HepG2 (cell line): ENCODE results near the gene GIPC2. TPM values are rescaled to one million over a fixed set of nuclear protein-coding genes. Genes with fewer than 3 reads are reported as not detected.
A peak's percentile ranks its signal among the peaks of the same experiment; 100 is the strongest.

Experiments
- ATAC-seq: fragments of 200-7000 bp; cut with Tn5 transposase; 3 replicates; pipeline ENCODE4 v1.9.1; 2020; ENCODE audit warnings: mild to moderate bottlenecking, moderate library complexity
- Bru-seq: library from RNA; stranded (reverse); fragments of 400-500 nt; gene quantifications from one replicate; lab custom pipeline; 2021; lab: Mats Ljungman, UMichigan
- BruChase-seq, 2 experiments: library from RNA; stranded (reverse); fragments of 400-500 nt; gene quantifications; one replicate each; lab custom pipeline; 2021; lab: Mats Ljungman, UMichigan
- BruUV-seq: library from RNA; stranded (reverse); fragments of 400-500 nt; replicated peaks from 2 replicates; lab custom pipeline; 2021; lab: Mats Ljungman, UMichigan
- CTCF ChIA-PET: fragments of 300-600 bp; formaldehyde crosslinking; extraction: SDS; loops from one replicate; lab custom pipeline; 2021; ENCODE audit warnings: low total read pairs, inconsistent platforms, low intra/inter-chr PET ratio; lab: Yijun Ruan, JAX
- POLR2A ChIA-PET: fragments of 350-600 bp; sonication (Branson Sonifier 250); formaldehyde crosslinking; loops from one replicate; lab custom pipeline; 2020; ENCODE audit warnings: antibody characterized with exemption, inconsistent platforms; lab: Yijun Ruan, JAX
- DNase-seq: peaks from one replicate; pipeline ENCODE4 v3.0.0-alpha.2; 2015; ENCODE audit warnings: low spot score
- FAIRE-seq: peaks from 3 replicates; lab custom pipeline; 2011; peaks lifted over from hg19 to GRCh38; lab: Jason Lieb, UNC
- H2AFZ ChIP-seq: one replicate; pipeline ENCODE4 v1.6.1; 2011; ENCODE audit warnings: low read length, inconsistent platforms
- H3K27ac ChIP-seq: fragments of 300-600 bp; 3 replicates; pipeline ENCODE4 v1.8.0; 2011; ENCODE audit warnings: mixed run types, mild to moderate bottlenecking, mixed read lengths, low read length, inconsistent platforms; ENCODE audit not compliant: insufficient read depth; ENCODE audit errors: extremely low read length
- H3K27me3 ChIP-seq, 2 experiments: fragments of 200-600 bp in 1 of 2; 2 replicates in 1 of 2; 3 replicates in 1 of 2; pipeline versions ENCODE4 v1.6.0 to v1.8.0; 2011; ENCODE audit warnings: low read length in 2 of 2, mild to moderate bottlenecking in 2 of 2, moderate library complexity in 2 of 2, inconsistent platforms in 1 of 2; ENCODE audit not compliant: insufficient read depth in 2 of 2, control insufficient read depth in 1 of 2
- H3K36me3 ChIP-seq, 2 experiments: fragments of 200-600 bp in 1 of 2; replicated peaks in 1 of 2; 2 replicates in 1 of 2; 3 replicates in 1 of 2; pipeline versions ENCODE4 v1.5.1 to v1.8.0; 2011; ENCODE audit warnings: low read length in 2 of 2, inconsistent platforms in 1 of 2; ENCODE audit not compliant: insufficient read depth in 2 of 2, control insufficient read depth in 1 of 2
- H3K4me1 ChIP-seq: 2 replicates; pipeline ENCODE4 v1.5.1; 2012; ENCODE audit warnings: low read length, inconsistent platforms; ENCODE audit not compliant: insufficient read depth
- H3K4me2 ChIP-seq: 2 replicates; pipeline ENCODE4 v1.6.0; 2011; ENCODE audit warnings: low read depth, low read length, inconsistent platforms
- H3K4me3 ChIP-seq, 3 experiments: fragments of 200-600 bp in 1 of 3; sonication (generic), shearing (Covaris generic) in 1 of 3; replicated peaks in 1 of 3; 2 replicates each; pipeline ENCODE4 v1.5.1; 2011 to 2016; ENCODE audit warnings: low read length in 3 of 3, inconsistent platforms in 2 of 3, low read depth in 2 of 3, mild to moderate bottlenecking in 2 of 3, control low read depth in 1 of 3, mixed read lengths in 1 of 3; ENCODE audit not compliant: insufficient read depth in 1 of 3
- H3K79me2 ChIP-seq: one replicate; pipeline ENCODE4 v1.6.1; 2011; ENCODE audit warnings: low read length, inconsistent platforms; ENCODE audit not compliant: insufficient read depth
- H3K9ac ChIP-seq: 2 replicates; pipeline ENCODE4 v1.6.0; 2011; ENCODE audit warnings: mild to moderate bottlenecking, low read depth, low read length, inconsistent platforms; ENCODE audit not compliant: insufficient read depth
- H3K9me3 ChIP-seq: 2 replicates; pipeline ENCODE4 v1.5.1; 2012; ENCODE audit warnings: mild to moderate bottlenecking, low read length
- H4K20me1 ChIP-seq: 2 replicates; pipeline ENCODE4 v1.6.0; 2011; ENCODE audit warnings: inconsistent platforms, mild to moderate bottlenecking, low read length, moderate library complexity; ENCODE audit not compliant: insufficient read depth
- ADNP ChIP-seq: sonication (generic); formaldehyde crosslinking; IDR thresholded peaks from 2 replicates; pipeline ENCODE4 v1.4.0; 2020; ENCODE audit warnings: missing genetic modification reagents
- CBFB ChIP-seq: sonication (generic); formaldehyde crosslinking; IDR thresholded peaks from 2 replicates; pipeline ENCODE4 v1.4.0; 2020; ENCODE audit warnings: missing genetic modification reagents
- IKZF5 ChIP-seq: IDR thresholded peaks from 2 replicates; pipeline ENCODE4 v1.6.1; 2018; ENCODE audit warnings: missing genetic modification reagents, mild to moderate bottlenecking, missing compliant biosample characterization
- PATZ1 ChIP-seq: sonication (generic); formaldehyde crosslinking; IDR thresholded peaks from 2 replicates; pipeline ENCODE4 v1.4.0; 2020; ENCODE audit warnings: missing genetic modification reagents
- ZNF18 ChIP-seq: sonication (generic); formaldehyde crosslinking; IDR thresholded peaks from 2 replicates; pipeline ENCODE4 v1.8.0; 2022; ENCODE audit warnings: mild to moderate bottlenecking, missing genetic modification reagents; ENCODE audit not compliant: insufficient replicate concordance
- ZNF367 ChIP-seq: sonication (generic); formaldehyde crosslinking; IDR thresholded peaks from 2 replicates; pipeline ENCODE4 v1.4.0; 2020; ENCODE audit warnings: missing genetic modification reagents, borderline replicate concordance
- ZNF572 ChIP-seq: sonication (generic); formaldehyde crosslinking; IDR thresholded peaks from 2 replicates; pipeline ENCODE4 v1.5.1; 2020; ENCODE audit warnings: mild to moderate bottlenecking, missing genetic modification reagents
- ZSCAN12 ChIP-seq: sonication (generic); formaldehyde crosslinking; IDR thresholded peaks from 2 replicates; pipeline ENCODE4 v1.9.0; 2021; ENCODE audit warnings: mild to moderate bottlenecking, missing genetic modification reagents
- WGBS: methylation state at CpG from one replicate; pipeline ENCODE4 v1.1.6; 2017; ENCODE audit warnings: low lambda C conversion rate; 5-methylcytosine and 5-hydroxymethylcytosine counted together
- in situ Hi-C: cut with HindIII; loops from 2 replicates; pipeline ENCODE4 v1.10.0; 2017; ENCODE audit warnings: low pct_unique_long_range_greater_than_20kb; ENCODE audit not compliant: extremely low pct_ligation_motif_present
- intact Hi-C: fragments of 100-400 bp; cut with micrococcal nuclease; formaldehyde crosslinking; loops from one replicate; pipeline ENCODE4 v1.10.0; 2022; ENCODE audit not compliant: unreplicated experiment
- long read RNA-seq, 2 experiments: library from RNA in 1 of 2; library from polyadenylated mRNA in 1 of 2; stranded (forward) in 1 of 2; unstranded in 1 of 2; transcript quantifications; one replicate each; pipeline ENCODE4 v2.0.0, GENCODE V29; 2019 to 2022
- polyA minus RNA-seq, 3 experiments: library from RNA; depleted of rRNA, polyadenylated mRNA; stranded (reverse); fragments of >200 nt; gene quantifications; 2 replicates each; pipeline ENCODE4 v1.2.3, GENCODE V29; 2011; ENCODE audit warnings: low replicate concordance in 1 of 3
- polyA plus RNA-seq, 8 experiments: library from polyadenylated mRNA; depleted of rRNA in 3 of 8; stranded (reverse) in 7 of 8; unstranded in 1 of 8; fragments of >200 nt; fragmentation: Illumina TruSeq in 4 of 8; extraction: Trizol in 4 of 8; gene quantifications; 2 replicates each; pipeline versions ENCODE4 v1.2.1 to v1.2.3, GENCODE V29; 2011 to 2016; ENCODE audit warnings: low read depth in 4 of 8, missing spikeins in 1 of 8, mixed read lengths in 1 of 8; ENCODE audit not compliant: insufficient read depth in 1 of 8
- total RNA-seq, 5 experiments: library from RNA; depleted of rRNA; stranded (reverse); fragments of >200 nt; fragmentation: Illumina TruSeq; extraction: Trizol; gene quantifications; 2 replicates each; pipeline ENCODE4 v1.2.3, GENCODE V29; 2016; ENCODE audit warnings: low read depth in 1 of 5

The GIPC2 gene
- total RNA-seq (2016; rRNA removed; fragmentation: Illumina TruSeq; extraction: Trizol) = 21.6 and 39.7 TPM in 2 replicates
- 2.0 and 2.2 TPM in 2 replicates for total RNA-seq (2016; cell fraction: cytosol; rRNA removed; fragmentation: Illumina TruSeq; extraction: Trizol; ENCODE audit: low read depth)
- total RNA-seq (2016; cell fraction: insoluble cytoplasmic fraction; rRNA removed; fragmentation: Illumina TruSeq; extraction: Trizol) = 22.5 and 39.5 TPM in 2 replicates
- 8.3 and 9.4 TPM in 2 replicates for total RNA-seq (2016; cell fraction: membrane; rRNA removed; fragmentation: Illumina TruSeq; extraction: Trizol)
- total RNA-seq (2016; cell fraction: nucleus; rRNA removed; fragmentation: Illumina TruSeq; extraction: Trizol) = 21.2 and 21.7 TPM in 2 replicates
- 5.1 and 6.1 TPM in 2 replicates for polyA plus RNA-seq (2011; rRNA removed)
- polyA plus RNA-seq (2011; cell fraction: cytosol; rRNA removed) = 2.9 and 4.8 TPM in 2 replicates
- 2.7 and 4.2 TPM in 2 replicates for polyA plus RNA-seq (2011; cell fraction: nucleus; rRNA removed)
- 10.6 and 16.9 TPM in 2 replicates for polyA plus RNA-seq (2012)
- polyA plus RNA-seq (2016; cell fraction: cytosol; fragmentation: Illumina TruSeq; extraction: Trizol; ENCODE audit: low read depth) = 1.9 and 2.2 TPM in 2 replicates
- polyA plus RNA-seq (2016; cell fraction: insoluble cytoplasmic fraction; fragmentation: Illumina TruSeq; extraction: Trizol; ENCODE audit: low read depth) = 39.5 and 45.6 TPM in 2 replicates
- 6.7 and 7.1 TPM in 2 replicates for polyA plus RNA-seq (2016; cell fraction: membrane; fragmentation: Illumina TruSeq; extraction: Trizol; ENCODE audit: low read depth)
- polyA plus RNA-seq (2016; cell fraction: nucleus; fragmentation: Illumina TruSeq; extraction: Trizol; ENCODE audit: insufficient read depth, low read depth) = 14.6 and 15.7 TPM in 2 replicates
- polyA minus RNA-seq (2011; rRNA and poly(A)+ RNA removed; ENCODE audit: low replicate concordance) = 3.5 TPM in 1 of 2 replicates, not detected in the other
- polyA minus RNA-seq (2011; cell fraction: cytosol; rRNA and poly(A)+ RNA removed) = 6.9 and 7.6 TPM in 2 replicates
- polyA minus RNA-seq (2011; cell fraction: nucleus; rRNA and poly(A)+ RNA removed) = 27.6 and 32.6 TPM in 2 replicates
- percentile 82 among the genes with signal in this experiment for Bru-seq, nascent RNA
- BruChase-seq, experiment 1, labeled RNA remaining after a 6-hour chase = percentile 72 among the genes with signal in this experiment
- BruChase-seq, experiment 2, labeled RNA remaining after a 2-hour chase = percentile 74 among the genes with signal in this experiment
- long read RNA-seq, experiment 1, transcript GIPC2-201 (6 exons, 3,847 nt) = major isoform, 45 of 78 reads
- long read RNA-seq, experiment 1, partial matches to known transcripts = 6 of 78 reads
- long read RNA-seq, experiment 1, other reads (novel, unspliced or antisense) = 27 of 78 reads
- long read RNA-seq, experiment 2, partial matches to known transcripts = 0 of 24 reads
- long read RNA-seq, experiment 2, other reads (novel, unspliced or antisense) = 23 of 24 reads

GRCh38 chr1:78045926-78046778, at the start of gene GIPC2:
Gene GIPC2, plus strand, starts transcription at chr1:78045966. Its CDS starts 129 bp downstream, at chr1:78046095.
- peak within 1 kb of the TSS; percentile 79 to 96 (median 90) for H3K4me3 ChIP-seq
- no peaks in the 10 kb centered on the region for H3K36me3 ChIP-seq
- peak within 1 kb of the TSS; percentile 80 for H3K9ac ChIP-seq
- DNase-seq (peak; percentile 31), ATAC-seq (peak; percentile 86), FAIRE-seq (peak; percentile 37)
- POLR2A ChIA-PET = interaction anchor here (0.8 to 5.1 kb wide), 4 partner anchors 9 to 363 kb away, joined by 3 to 56 read pairs (median 8); partner anchors contain the start of genes DNAJB4 and FUBP1
- WGBS = 1% methylated on average over 22 of the region's 85 CpGs
- H4K20me1 ChIP-seq = no peaks in the 10 kb centered on the region
- peak within 1 kb of the TSS; percentile 88 for H3K4me2 ChIP-seq
- BruUV-seq = TSS peak; percentile 49
- peak within 1 kb of the TSS; percentile 80 for H2AFZ ChIP-seq
- H3K4me1 ChIP-seq = peaks cover 53% of the 10 kb centered on the region
- no peaks in the 10 kb centered on the region; a peak in 1 of 5 replicates for H3K27me3 ChIP-seq
- peaks cover 41% of the 10 kb centered on the region for H3K79me2 ChIP-seq
- peak within 1 kb of the TSS; percentile 86 for H3K27ac ChIP-seq
- intact Hi-C loops (loop anchor here (1.0 to 5.0 kb wide), 3 partner anchors 41 to 67 kb away; partner anchors contain the start of genes DNAJB4 and FUBP1), in situ Hi-C loops (no loop called here)
- no peaks in the 10 kb centered on the region for H3K9me3 ChIP-seq
- CTCF ChIA-PET = no interaction called here
- TF ChIP-seq ZNF572 (CRISPR knock-in tag) (0 out of 2 replicates have a peak, but pooled peaks have one; percentile 15), IKZF5 (CRISPR knock-in tag) (no peak; the same call in 1 of the 2 replicates), ZSCAN12 (CRISPR knock-in tag) (no peak), ZNF18 (CRISPR knock-in tag) (peak; percentile 73), CBFB (CRISPR knock-in tag) (no peak), PATZ1 (CRISPR knock-in tag) (peak; percentile 83), ADNP (no peak), ZNF367 (no peak)
